Kidney (tissue), 14 donors: ENCODE data around the gene ATP2C2. TPM values are rescaled to one million over a fixed set of nuclear protein-coding genes. Genes with fewer than 3 reads are reported as not detected.

Source experiments
- DNase-seq, 5 donors: peaks; one replicate each; pipeline ENCODE4 v3.0.0-alpha.2; 2013 to 2020
- FAIRE-seq: peaks from 2 replicates; lab custom pipeline; 2012; peaks lifted over from hg19 to GRCh38; lab: Jason Lieb, UNC
- H3K27ac ChIP-seq, 2 donors: one replicate each; pipeline ENCODE4 v1.7.0; 2013; ENCODE audit warnings: low read depth in 2 of 2, low read length in 2 of 2, inconsistent platforms in 1 of 2
- H3K27me3 ChIP-seq: one replicate; pipeline ENCODE4 v1.7.1; 2013; ENCODE audit warnings: low read length, inconsistent platforms; ENCODE audit not compliant: control insufficient read depth, insufficient read depth
- H3K36me3 ChIP-seq, 3 donors: one replicate each; pipeline versions ENCODE4 v1.7.0 to v1.7.1; 2013; ENCODE audit warnings: low read length in 3 of 3, control low read depth in 1 of 3, inconsistent platforms in 1 of 3; ENCODE audit not compliant: insufficient read depth in 3 of 3, control insufficient read depth in 2 of 3
- H3K4me1 ChIP-seq, 3 donors: one replicate each; pipeline versions ENCODE4 v1.7.0 to v1.7.1; 2013; ENCODE audit warnings: low read length in 3 of 3, inconsistent platforms in 1 of 3, low read depth in 1 of 3; ENCODE audit not compliant: control insufficient read depth in 2 of 3, insufficient read depth in 2 of 3
- H3K4me3 ChIP-seq, 3 donors: one replicate each; pipeline versions ENCODE4 v1.7.0 to v1.8.1; 2013; ENCODE audit warnings: low read length in 3 of 3, control low read depth in 1 of 3, inconsistent platforms in 1 of 3
- H3K9ac ChIP-seq, 3 donors: one replicate each; pipeline versions ENCODE4 v1.7.0 to v1.7.1; 2013; ENCODE audit warnings: low read length in 3 of 3, control low read depth in 1 of 3, inconsistent platforms in 1 of 3
- H3K9me3 ChIP-seq, 3 donors: one replicate each; pipeline versions ENCODE4 v1.7.0 to v1.7.1; 2013; ENCODE audit warnings: low read length in 3 of 3, control low read depth in 1 of 3, inconsistent platforms in 1 of 3; ENCODE audit not compliant: control insufficient read depth in 2 of 3, insufficient read depth in 1 of 3
- intact Hi-C: fragments of 100-400 bp; cut with DNase I; formaldehyde crosslinking; loops from one replicate; pipeline ENCODE4 v1.11.1; 2022
- polyA plus RNA-seq: library from polyadenylated mRNA; stranded (reverse); fragments of 350-450 nt; fragmentation: Illumina TruSeq; extraction: RNeasy Lipid Tissue Mini Kit (QIAGEN cat#74804); gene quantifications from one replicate; pipeline ENCODE4 v1.2.3, GENCODE V29; 2014; ENCODE audit warnings: low read depth, low replicate concordance; ENCODE audit not compliant: insufficient read depth
- total RNA-seq: library from RNA; stranded (reverse); fragmentation: NEBNext Ultra II Directional; extraction: Animal tissue kit (Norgen Biotek cat#: 25700); gene quantifications from one replicate; pipeline ENCODE4 v1.2.1, GENCODE V29; 2021
- TF ChIP-seq, protein P1 (sequence below): IDR thresholded peaks from 3 replicates; pipeline ENCODE4 v1.5.1; 2012; ENCODE audit warnings: mild to moderate bottlenecking, moderate library complexity, borderline replicate concordance; ENCODE audit not compliant: insufficient read depth; ENCODE audit errors: extremely low read depth
- donor health status: control.
- donor health status: control.
- donor health status: control.
- donor health status: control.
- donor health status: control.
- donor health status: DM: yes; HTN: yes; CAD: no.
- donor health status: Normal renal cell carcinoma (clear cell type).

ATP2C2 gene
- total and polyA plus RNA-seq, 2 donors from 2014 or later: 2.2 to 2.6 TPM

DNA sequence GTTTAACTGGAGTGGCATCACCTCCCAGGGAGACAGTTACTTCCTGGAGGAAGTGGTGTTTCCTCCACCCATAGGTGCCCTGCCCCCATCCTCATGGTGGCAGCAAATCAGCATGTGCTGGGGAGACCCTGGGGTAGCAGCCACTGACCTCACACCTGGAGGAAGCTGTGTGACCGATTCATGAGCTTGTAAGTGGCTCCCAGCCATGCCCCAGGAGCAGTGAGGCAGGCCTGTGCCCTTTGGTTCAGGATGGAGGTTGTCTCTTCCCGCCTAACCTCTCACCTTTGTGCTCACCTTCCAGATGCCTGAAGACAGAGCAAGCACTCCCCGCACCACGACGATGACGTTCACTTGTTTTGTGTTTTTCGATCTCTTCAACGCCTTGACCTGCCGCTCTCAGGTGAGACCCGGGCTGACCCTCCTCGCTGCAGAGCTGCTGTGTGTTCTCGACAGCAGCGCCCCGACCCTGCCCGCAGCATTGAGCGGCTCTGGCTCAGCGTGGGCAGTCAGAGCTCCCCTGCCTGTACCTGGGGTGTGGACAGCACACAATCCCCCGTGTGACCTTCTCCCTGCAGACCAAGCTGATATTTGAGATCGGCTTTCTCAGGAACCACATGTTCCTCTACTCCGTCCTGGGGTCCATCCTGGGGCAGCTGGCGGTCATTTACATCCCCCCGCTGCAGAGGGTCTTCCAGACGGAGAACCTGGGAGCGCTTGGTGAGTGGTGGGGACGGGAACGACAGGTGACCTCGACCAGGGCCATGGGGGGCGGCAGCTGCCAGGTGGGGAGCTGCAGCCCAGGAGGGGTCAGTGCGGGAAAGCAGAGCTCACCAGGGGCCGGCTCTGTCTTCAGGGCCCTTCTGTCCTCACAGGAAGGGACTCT lies 93.3 kb downstream of the ATP2C2 start:
- intact Hi-C loops: no loop called here
- Histone ChIP-seq H3K36me3 (peaks cover 0 to 4% (median 0%) of the 10 kb centered on the region in 3 donors), H3K9ac (no peak overlapping the region), H3K27me3 (no peaks in the 10 kb centered on the region), H3K27ac (no peak overlapping the region), H3K4me1 (no peaks in the 10 kb centered on the region), H3K4me3 (no peak overlapping the region), H3K9me3 (no peaks in the 10 kb centered on the region)
- TF ChIP-seq, protein P1, sequence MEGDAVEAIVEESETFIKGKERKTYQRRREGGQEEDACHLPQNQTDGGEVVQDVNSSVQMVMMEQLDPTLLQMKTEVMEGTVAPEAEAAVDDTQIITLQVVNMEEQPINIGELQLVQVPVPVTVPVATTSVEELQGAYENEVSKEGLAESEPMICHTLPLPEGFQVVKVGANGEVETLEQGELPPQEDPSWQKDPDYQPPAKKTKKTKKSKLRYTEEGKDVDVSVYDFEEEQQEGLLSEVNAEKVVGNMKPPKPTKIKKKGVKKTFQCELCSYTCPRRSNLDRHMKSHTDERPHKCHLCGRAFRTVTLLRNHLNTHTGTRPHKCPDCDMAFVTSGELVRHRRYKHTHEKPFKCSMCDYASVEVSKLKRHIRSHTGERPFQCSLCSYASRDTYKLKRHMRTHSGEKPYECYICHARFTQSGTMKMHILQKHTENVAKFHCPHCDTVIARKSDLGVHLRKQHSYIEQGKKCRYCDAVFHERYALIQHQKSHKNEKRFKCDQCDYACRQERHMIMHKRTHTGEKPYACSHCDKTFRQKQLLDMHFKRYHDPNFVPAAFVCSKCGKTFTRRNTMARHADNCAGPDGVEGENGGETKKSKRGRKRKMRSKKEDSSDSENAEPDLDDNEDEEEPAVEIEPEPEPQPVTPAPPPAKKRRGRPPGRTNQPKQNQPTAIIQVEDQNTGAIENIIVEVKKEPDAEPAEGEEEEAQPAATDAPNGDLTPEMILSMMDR: no peak
- FAIRE-seq (no peak), DNase-seq (peak in 1 of 5 donors; percentile 36)

DNA sequence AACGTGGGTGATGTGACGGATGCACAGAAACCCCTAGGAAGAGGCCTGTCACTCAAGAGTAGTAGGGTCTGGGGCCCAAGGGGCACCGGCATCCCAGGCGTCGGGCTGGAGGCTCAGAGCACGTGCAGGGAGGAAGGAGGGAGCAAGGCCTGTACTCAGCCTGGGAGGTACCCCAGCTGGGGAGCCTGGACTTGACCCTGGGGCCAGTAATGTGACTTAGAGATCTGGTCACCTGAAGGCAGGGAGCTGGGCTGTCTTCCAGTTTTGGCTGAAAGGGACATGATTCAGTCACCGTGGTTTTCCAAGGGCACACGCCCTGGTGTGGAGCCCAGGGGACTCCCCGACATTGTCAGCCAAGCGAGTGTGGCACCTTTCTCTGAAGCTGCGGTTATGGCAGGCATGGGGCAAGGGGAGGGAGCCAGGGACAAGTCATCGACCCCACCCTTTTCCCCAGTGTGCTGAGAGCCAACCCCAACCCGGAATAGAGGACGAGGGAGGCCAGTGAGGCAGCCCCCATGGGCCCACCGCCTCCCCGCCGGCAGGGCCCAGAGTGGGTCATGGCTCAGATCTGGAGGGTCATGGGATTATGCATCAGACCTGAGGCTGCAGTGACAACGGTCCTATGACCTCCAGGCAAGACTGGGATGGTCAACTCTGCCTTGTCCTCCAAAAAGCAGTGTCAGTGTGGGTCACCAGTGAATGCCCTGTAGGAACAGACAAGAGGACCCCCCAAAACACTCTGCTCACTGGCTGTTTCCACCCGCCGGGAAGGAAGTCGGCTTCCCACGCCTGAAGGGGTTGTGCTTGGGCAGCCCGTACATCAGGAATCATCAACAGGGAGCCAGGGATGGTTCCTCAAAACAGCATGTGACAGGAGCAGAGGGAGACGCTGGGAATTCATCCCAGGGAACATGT lies 94.2 kb downstream of the ATP2C2 start:
- peak in 1 of 5 donors; percentile 22 for DNase-seq
- intact Hi-C loops: no loop called here
- Histone ChIP-seq H3K27me3 (no peaks in the 10 kb centered on the region), H3K36me3 (peaks cover 0 to 4% (median 0%) of the 10 kb centered on the region in 3 donors), H3K27ac (no peak overlapping the region), H3K9me3 (peaks cover 0 to under 1% (median 0%) of the 10 kb centered on the region in 3 donors), H3K9ac (no peak overlapping the region), H3K4me3 (no peak overlapping the region), H3K4me1 (no peaks in the 10 kb centered on the region)
- TF ChIP-seq, protein P1: no peak
- no peak for FAIRE-seq

DNA sequence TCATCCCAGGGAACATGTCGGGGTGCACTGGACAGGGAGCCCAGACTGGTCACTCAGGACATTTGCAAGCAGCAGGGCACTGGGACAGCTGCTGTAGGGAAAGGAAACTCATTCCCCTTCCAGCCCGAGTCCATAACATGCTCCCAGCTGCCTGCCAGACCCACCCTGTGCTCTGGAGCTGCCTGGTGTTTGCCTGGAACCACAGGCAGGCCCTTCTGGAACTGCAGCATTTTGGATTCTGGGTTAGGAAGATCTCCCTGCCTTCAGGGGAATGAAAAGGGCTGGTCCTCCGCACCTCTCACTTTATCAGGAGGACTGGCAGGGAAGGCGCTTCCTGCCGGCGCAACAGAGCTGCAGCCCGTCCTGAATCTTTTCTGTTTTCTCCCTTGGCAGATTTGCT lies 94.9 kb downstream of the ATP2C2 start:
- peaks cover 0 to 4% (median 4%) of the 10 kb centered on the region in 3 donors for H3K36me3 ChIP-seq
- H3K4me1 ChIP-seq: no peaks in the 10 kb centered on the region
- FAIRE-seq (no peak), DNase-seq (no peak)
- H3K27ac ChIP-seq: no peak overlapping the region
- intact Hi-C loops: no loop called here
- peaks cover 0 to 2% (median 0%) of the 10 kb centered on the region in 3 donors for H3K9me3 ChIP-seq
- TF ChIP-seq, protein P1: no peak
- no peaks in the 10 kb centered on the region for H3K27me3 ChIP-seq
- H3K4me3 ChIP-seq: no peak overlapping the region
- H3K9ac ChIP-seq: no peak overlapping the region
